HL-60/S4 treated with retinoic acid at 250 ng/mL for 4 days and 3 days (cell line): ENCODE measurements around the gene HOXB5.

ENCODE experiments used
- in situ Hi-C: fragments of 300-500 bp; cut with MboI; formaldehyde crosslinking; loops from 2 replicates; pipeline ENCODE4 v1.7.0; 2022; ENCODE audit warnings: low sequenced_read_pairs

The HOXB5 gene

GRCh38 chr17:48564188-48565021 is 29.2 kb downstream of the HOXB5 start:
- in situ Hi-C loops = no loop called here

- in situ Hi-C loops = no loop called here
These were observed 29.8 kb downstream of the HOXB5 start for GRCh38 chr17:48563867-48564187.

- in situ Hi-C loops = no loop called here
These were observed 30.2 kb downstream of the HOXB5 start for GRCh38 chr17:48563385-48563838.

- in situ Hi-C loops = no loop called here
These were observed 30.6 kb downstream of the HOXB5 start for GRCh38 chr17:48562934-48563333.

GRCh38 chr17:48561884-48562810 is 31.4 kb downstream of the HOXB5 start:
- in situ Hi-C loops = no loop called here

GRCh38 chr17:48559840-48560817 is 33.5 kb downstream of the HOXB5 start:
- in situ Hi-C loops = no loop called here

- in situ Hi-C loops = no loop called here
These were observed 34.3 kb downstream of the HOXB5 start for GRCh38 chr17:48559122-48559839.

- in situ Hi-C loops = no loop called here
These were observed 34.8 kb downstream of the HOXB5 start for GRCh38 chr17:48558831-48559121.

- in situ Hi-C loops = no loop called here
These were observed 35.3 kb downstream of the HOXB5 start for GRCh38 chr17:48558057-48558830.

- in situ Hi-C loops = no loop called here
These were observed 36.8 kb downstream of the HOXB5 start for GRCh38 chr17:48556576-48557401.

GRCh38 chr17:48556229-48556575 is 37.4 kb downstream of the HOXB5 start:
- in situ Hi-C loops = no loop called here

GRCh38 chr17:48555258-48556228 is 38.0 kb downstream of the HOXB5 start:
- in situ Hi-C loops = no loop called here

- in situ Hi-C loops = no loop called here
These were observed 38.9 kb downstream of the HOXB5 start for GRCh38 chr17:48554412-48555257.

- in situ Hi-C loops = no loop called here
These were observed 39.8 kb downstream of the HOXB5 start for GRCh38 chr17:48553826-48554225.

- in situ Hi-C loops = no loop called here
These were observed 40.4 kb downstream of the HOXB5 start for GRCh38 chr17:48553190-48553547.

- in situ Hi-C loops = no loop called here
These were observed 41.0 kb downstream of the HOXB5 start for GRCh38 chr17:48552466-48553189.
